Prostate gland (tissue), 2 donors: Measurements from ENCODE around the gene STAT4. TPM values are rescaled to one million over a fixed set of nuclear protein-coding genes. Genes with fewer than 3 reads are reported as not detected.

Experiments
- DNase-seq: peaks from one replicate; pipeline ENCODE4 v3.0.0-alpha.2; 2019; ENCODE audit warnings: low spot score
- H3K27ac ChIP-seq, 2 donors: fragments of 200-600 bp; sonication (generic); 2 replicates each; pipeline ENCODE4 v1.5.1; 2017 to 2019
- H3K27me3 ChIP-seq: fragments of 200-600 bp; sonication (generic); replicated peaks from 2 replicates; pipeline ENCODE4 v1.5.1; 2019; ENCODE audit not compliant: insufficient read depth
- H3K36me3 ChIP-seq, 2 donors: fragments of 200-600 bp; sonication (generic); 1 replicate in 1 of 2; 2 replicates in 1 of 2; pipeline versions ENCODE4 v1.5.1 to v1.8.1; 2017 to 2019
- H3K4me1 ChIP-seq: fragments of 200-600 bp; sonication (generic); replicated peaks from 2 replicates; pipeline ENCODE4 v1.5.1; 2019
- H3K4me3 ChIP-seq, 2 donors: fragments of 200-600 bp; sonication (generic); 2 replicates each; pipeline ENCODE4 v1.5.1; 2017 to 2019
- H3K9me3 ChIP-seq: fragments of 200-600 bp; sonication (generic); 2 replicates; pipeline ENCODE4 v1.5.1; 2017
- POLR2A ChIP-seq: fragments of 450-650 bp; IDR thresholded peaks from one replicate; pipeline ENCODE4 v1.6.1; 2016; ENCODE audit warnings: antibody characterized with exemption, mild to moderate bottlenecking
- POLR2AphosphoS5 ChIP-seq: sonication (generic); formaldehyde crosslinking; IDR thresholded peaks from one replicate; pipeline ENCODE4 v1.6.1; 2017; ENCODE audit warnings: antibody characterized with exemption
- WGBS: methylation state at CpG from one replicate; pipeline ENCODE4 v1.1.5; 2018; 5-methylcytosine and 5-hydroxymethylcytosine counted together
- intact Hi-C: fragments of 100-400 bp; cut with DNase I; formaldehyde crosslinking; loops from one replicate; pipeline ENCODE4 v1.14.2; 2022
- total RNA-seq, 2 donors: library from RNA; depleted of rRNA; stranded (reverse); fragments of >200 nt; gene quantifications; one replicate each; pipeline ENCODE4 v1.1.0, GENCODE V29; 2016
- TF ChIP-seq, protein P1 (sequence below), 4 experiments: fragments of 200-600 bp in 2 of 4; fragments of 450-650 bp in 2 of 4; sonication (generic) in 2 of 4; IDR thresholded peaks; 1 replicate in 3 of 4; 2 replicates in 1 of 4; pipeline ENCODE4 v1.5.1; 2016 to 2019; ENCODE audit warnings: antibody characterized with exemption in 4 of 4, mild to moderate bottlenecking in 2 of 4, moderate library complexity in 2 of 4

The STAT4 gene
- total RNA-seq, 2 donors from 2014 or later: 0.41 to 8.8 TPM

DNA sequence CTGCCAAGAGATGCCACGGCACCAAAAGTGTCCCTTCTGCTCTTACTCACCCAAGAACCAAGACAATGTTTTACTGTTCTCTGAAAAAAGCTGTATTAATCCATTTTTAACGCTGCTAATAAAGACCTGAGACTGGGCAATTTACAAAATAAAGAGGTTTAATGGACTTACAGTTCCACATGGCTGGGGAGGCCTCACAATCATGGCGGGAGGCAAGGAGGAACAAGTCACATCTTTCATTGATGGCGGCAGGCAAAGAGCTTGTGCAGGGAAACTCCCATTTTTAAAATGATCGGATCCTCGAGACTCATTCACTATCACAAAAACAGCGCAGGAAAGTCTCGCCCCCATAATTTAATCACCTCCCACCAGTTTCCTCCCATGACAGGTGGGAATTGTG lies 135.0 kb downstream of the STAT4 start:
- 95% methylated on average over 8 of the region's 8 CpGs for WGBS
- no peak for DNase-seq
- TF ChIP-seq POLR2AphosphoS5 (no peak), POLR2A (no peak)
- TF ChIP-seq, protein P1, sequence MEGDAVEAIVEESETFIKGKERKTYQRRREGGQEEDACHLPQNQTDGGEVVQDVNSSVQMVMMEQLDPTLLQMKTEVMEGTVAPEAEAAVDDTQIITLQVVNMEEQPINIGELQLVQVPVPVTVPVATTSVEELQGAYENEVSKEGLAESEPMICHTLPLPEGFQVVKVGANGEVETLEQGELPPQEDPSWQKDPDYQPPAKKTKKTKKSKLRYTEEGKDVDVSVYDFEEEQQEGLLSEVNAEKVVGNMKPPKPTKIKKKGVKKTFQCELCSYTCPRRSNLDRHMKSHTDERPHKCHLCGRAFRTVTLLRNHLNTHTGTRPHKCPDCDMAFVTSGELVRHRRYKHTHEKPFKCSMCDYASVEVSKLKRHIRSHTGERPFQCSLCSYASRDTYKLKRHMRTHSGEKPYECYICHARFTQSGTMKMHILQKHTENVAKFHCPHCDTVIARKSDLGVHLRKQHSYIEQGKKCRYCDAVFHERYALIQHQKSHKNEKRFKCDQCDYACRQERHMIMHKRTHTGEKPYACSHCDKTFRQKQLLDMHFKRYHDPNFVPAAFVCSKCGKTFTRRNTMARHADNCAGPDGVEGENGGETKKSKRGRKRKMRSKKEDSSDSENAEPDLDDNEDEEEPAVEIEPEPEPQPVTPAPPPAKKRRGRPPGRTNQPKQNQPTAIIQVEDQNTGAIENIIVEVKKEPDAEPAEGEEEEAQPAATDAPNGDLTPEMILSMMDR (IDR thresholded peaks at IDR 0.05): no peak
- H3K36me3 ChIP-seq: no peaks in the 10 kb centered on the region
- no peaks in the 10 kb centered on the region for H3K9me3 ChIP-seq
- no peak overlapping the region for H3K27ac ChIP-seq
- intact Hi-C loops: no loop called here
- H3K27me3 ChIP-seq: no peaks in the 10 kb centered on the region
- H3K4me1 ChIP-seq: peaks cover 2% of the 10 kb centered on the region
- no peak overlapping the region for H3K4me3 ChIP-seq

DNA sequence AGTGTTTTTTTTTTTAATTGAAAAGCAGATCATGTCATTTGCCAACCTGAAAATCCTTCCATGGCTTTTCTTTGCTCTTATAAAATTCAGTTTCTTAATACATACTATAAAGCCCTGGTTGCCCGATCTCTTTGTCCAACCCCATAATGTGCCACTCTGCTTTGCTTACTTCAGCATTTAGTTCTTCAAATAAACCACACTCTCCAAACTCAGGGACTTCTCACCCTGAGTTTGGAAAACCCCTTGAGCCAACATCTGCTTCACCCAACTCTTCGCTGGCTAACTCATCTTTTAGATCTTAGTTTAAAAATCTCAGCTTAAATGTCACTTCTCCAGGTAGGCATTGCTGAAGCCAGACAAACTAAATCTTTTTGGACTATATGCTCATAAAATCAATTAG lies 135.6 kb downstream of the STAT4 start:
- H3K36me3 ChIP-seq: no peaks in the 10 kb centered on the region
- no peaks in the 10 kb centered on the region for H3K9me3 ChIP-seq
- intact Hi-C loops: no loop called here
- no peak for DNase-seq
- no peaks in the 10 kb centered on the region for H3K27me3 ChIP-seq
- TF ChIP-seq POLR2AphosphoS5 (no peak), POLR2A (no peak)
- TF ChIP-seq, protein P1 (IDR thresholded peaks at IDR 0.05): no peak
- H3K4me3 ChIP-seq: no peak overlapping the region
- WGBS: 94% methylated on average over 2 of the region's 2 CpGs
- H3K4me1 ChIP-seq: peaks cover 2% of the 10 kb centered on the region
- no peak overlapping the region for H3K27ac ChIP-seq

DNA sequence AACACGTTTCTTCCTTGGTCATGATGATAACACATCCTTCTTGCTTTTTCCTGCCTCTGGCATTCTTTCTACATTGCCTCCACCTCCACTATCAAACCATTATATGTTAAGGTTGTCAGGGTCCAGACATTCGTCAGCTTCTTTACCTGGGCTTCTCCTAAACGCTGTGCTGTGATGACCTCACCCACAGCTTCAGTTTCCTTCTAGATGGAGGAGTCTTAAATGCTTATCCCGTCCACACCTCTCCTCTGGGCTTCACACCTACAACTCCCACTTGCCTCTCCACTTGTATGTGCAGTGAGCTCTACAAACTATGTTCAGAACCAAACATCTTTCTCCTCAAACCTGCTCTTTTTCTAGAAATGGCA lies 136.2 kb downstream of the STAT4 start:
- WGBS: 47% methylated on average over 4 of the region's 4 CpGs
- no peaks in the 10 kb centered on the region for H3K9me3 ChIP-seq
- no peaks in the 10 kb centered on the region for H3K27me3 ChIP-seq
- intact Hi-C loops: loop anchor here (5.0 kb wide), 1 partner anchor 132 kb away; the partner anchor contains the start of gene GLS
- peaks cover 2% of the 10 kb centered on the region for H3K4me1 ChIP-seq
- no peak for TF ChIP-seq POLR2A
- TF ChIP-seq, protein P1 (IDR thresholded peaks at IDR 0.05): no peak
- TF ChIP-seq POLR2AphosphoS5: no peak
- peak overlapping the region; percentile 92 to 94 for H3K27ac ChIP-seq
- peak overlapping the region; percentile 83 to 99 for H3K4me3 ChIP-seq
- DNase-seq: no peak
- H3K36me3 ChIP-seq: no peaks in the 10 kb centered on the region

DNA sequence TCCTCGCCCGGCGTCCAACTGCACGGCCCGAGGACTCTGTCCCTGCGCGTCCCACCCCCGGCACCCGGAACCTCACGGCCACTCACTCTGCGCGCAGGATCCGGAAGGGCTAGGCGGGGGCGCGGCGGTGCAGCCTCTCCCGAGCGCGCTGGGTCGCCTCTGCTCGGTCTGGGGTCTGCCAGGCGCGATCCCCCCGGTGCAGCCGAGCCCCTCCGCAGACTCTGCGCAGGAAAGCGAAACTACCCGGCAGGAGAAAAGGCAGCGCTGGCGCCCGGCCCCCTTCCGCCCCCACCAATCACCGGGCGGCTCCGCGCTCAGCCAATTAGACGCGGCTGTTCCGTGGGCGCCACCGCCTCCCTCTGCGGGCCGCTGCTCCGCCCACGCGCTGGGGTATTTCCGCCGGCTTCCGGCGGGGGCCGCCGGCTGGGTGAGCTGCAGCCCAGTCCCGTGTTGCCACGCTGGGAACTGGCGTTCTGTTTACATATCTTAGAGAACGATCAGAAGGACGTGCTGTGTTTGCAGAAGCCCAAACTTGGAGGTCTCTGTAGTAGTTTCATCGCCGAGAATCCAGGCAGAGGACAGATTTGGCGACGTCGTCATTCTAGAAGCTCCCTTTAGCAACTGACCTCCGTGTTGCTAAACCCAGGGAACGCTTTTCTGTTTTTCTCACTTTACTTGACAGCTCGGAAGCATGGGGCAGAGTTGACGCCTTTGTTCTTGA lies 136.7 kb downstream of the STAT4 start, which contains the start of gene STAT1:
STAT1 (minus strand) TSS at position 240 of the 721 bp plus-strand sequence. CDS start 4,168 bp downstream, outside the sequence.
- no peaks in the 10 kb centered on the region for H3K36me3 ChIP-seq
- no peaks in the 10 kb centered on the region for H3K27me3 ChIP-seq
- H3K27ac ChIP-seq: peak within 1 kb of the TSS; percentile 92 to 94
- WGBS: under 1% methylated on average over 63 of the region's 68 CpGs
- peaks cover 2% of the 10 kb centered on the region for H3K4me1 ChIP-seq
- TF ChIP-seq POLR2A (peak; percentile 86), POLR2AphosphoS5 (peak; percentile 92)
- TF ChIP-seq, protein P1 (IDR thresholded peaks at IDR 0.05): peak in 1 of 4 experiments; percentile 43
- no peaks in the 10 kb centered on the region for H3K9me3 ChIP-seq
- DNase-seq: peak; percentile 89
- H3K4me3 ChIP-seq: peak within 1 kb of the TSS; percentile 83 to 99
- intact Hi-C loops: loop anchor here (5.0 kb wide), 1 partner anchor 132 kb away; the partner anchor contains the start of gene GLS

DNA sequence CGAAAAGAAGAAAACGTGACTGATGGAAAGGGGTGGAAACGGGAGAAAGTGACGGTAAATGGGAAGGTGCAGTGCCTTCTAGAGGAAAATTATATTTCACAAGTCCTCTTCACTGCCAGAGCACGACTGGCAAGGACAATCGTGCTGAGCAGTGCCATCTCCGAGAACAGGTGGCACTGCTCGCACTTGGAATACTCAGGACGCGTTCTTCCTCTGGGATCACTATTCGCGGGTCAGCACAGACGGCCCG lies 137.2 kb downstream of the STAT4 start:
- Histone ChIP-seq H3K4me1 (peaks cover 2% of the 10 kb centered on the region), H3K27me3 (no peaks in the 10 kb centered on the region), H3K4me3 (peak overlapping the region; percentile 83 to 99), H3K36me3 (no peaks in the 10 kb centered on the region), H3K9me3 (no peaks in the 10 kb centered on the region), H3K27ac (peak overlapping the region; percentile 92 to 94)
- intact Hi-C loops: loop anchor here (5.0 kb wide), 1 partner anchor 131 kb away; the partner anchor contains the start of gene GLS
- TF ChIP-seq POLR2A (no peak), POLR2AphosphoS5 (no peak)
- TF ChIP-seq, protein P1 (IDR thresholded peaks at IDR 0.05): no peak
- DNase-seq: no peak
- WGBS: under 1% methylated on average over 14 of the region's 14 CpGs
